Fibroblast of lung (primary cell): Measurements from ENCODE around the gene ZMAT5.

Source experiments
- EZH2 ChIP-seq: IDR thresholded peaks from 2 replicates; pipeline ENCODE4 v1.5.1; 2012; ENCODE audit warnings: low read length, control low read depth, mild to moderate bottlenecking; ENCODE audit errors: missing control alignments
- TF ChIP-seq, protein P1 (sequence below), 2 donors: IDR thresholded peaks in 1 of 2; conservative IDR thresholded peaks in 1 of 2; 1 replicate in 1 of 2; 2 replicates in 1 of 2; pipeline ENCODE4 v1.5.1; 2011 to 2012; ENCODE audit warnings: low read length in 2 of 2, control low read depth in 1 of 2, inconsistent platforms in 1 of 2, low read depth in 1 of 2, mild to moderate bottlenecking in 1 of 2

DNA sequence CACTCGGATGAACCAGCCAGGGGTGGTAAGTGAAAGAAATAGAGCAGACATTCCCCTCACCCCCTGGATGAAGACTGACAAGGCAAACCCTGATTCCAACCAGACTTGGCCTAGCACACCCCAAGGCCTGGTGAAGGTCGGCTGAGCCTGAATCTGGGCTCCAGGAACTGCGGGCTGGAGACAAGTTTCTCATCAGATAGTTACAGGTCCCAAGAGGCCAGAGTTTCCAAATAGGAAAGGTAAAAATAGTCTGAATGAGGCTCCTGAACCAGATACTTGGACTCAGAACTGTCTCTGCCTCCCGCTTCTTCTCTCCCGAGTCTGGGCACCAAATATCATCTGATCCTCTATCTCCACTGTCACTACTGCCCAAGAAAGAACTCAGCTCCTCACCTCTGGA lies 7.8 kb downstream of the ZMAT5 start:
- TF ChIP-seq EZH2, result no peak
- TF ChIP-seq, protein P1, sequence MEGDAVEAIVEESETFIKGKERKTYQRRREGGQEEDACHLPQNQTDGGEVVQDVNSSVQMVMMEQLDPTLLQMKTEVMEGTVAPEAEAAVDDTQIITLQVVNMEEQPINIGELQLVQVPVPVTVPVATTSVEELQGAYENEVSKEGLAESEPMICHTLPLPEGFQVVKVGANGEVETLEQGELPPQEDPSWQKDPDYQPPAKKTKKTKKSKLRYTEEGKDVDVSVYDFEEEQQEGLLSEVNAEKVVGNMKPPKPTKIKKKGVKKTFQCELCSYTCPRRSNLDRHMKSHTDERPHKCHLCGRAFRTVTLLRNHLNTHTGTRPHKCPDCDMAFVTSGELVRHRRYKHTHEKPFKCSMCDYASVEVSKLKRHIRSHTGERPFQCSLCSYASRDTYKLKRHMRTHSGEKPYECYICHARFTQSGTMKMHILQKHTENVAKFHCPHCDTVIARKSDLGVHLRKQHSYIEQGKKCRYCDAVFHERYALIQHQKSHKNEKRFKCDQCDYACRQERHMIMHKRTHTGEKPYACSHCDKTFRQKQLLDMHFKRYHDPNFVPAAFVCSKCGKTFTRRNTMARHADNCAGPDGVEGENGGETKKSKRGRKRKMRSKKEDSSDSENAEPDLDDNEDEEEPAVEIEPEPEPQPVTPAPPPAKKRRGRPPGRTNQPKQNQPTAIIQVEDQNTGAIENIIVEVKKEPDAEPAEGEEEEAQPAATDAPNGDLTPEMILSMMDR (conservative IDR thresholded peaks at IDR 0.05 in 1 of 2, IDR thresholded peaks at IDR 0.05 in 1 of 2; ENCODE audit: low read depth in 1 of 2, low read length in 2 of 2), result no peak
